HUDEP-2 (cell line): ENCODE data around the gene MVB12B.

Experiments used
- DNase-seq, 76 experiments: peaks; one replicate each; lab custom pipeline; 2025; ENCODE audit not compliant: unreplicated experiment in 76 of 76; lab: John Stamatoyannopoulos, UW

Gene MVB12B

GRCh38 chr9:126302730-126303129, 23.9 kb upstream of the MVB12B start:
- no peak for DNase-seq

- no peak for DNase-seq
These were observed 23.1 kb upstream of the MVB12B start for GRCh38 chr9:126303488-126303887.

- DNase-seq = no peak
These were observed 22.2 kb upstream of the MVB12B start for GRCh38 chr9:126304207-126304970.

DNA sequence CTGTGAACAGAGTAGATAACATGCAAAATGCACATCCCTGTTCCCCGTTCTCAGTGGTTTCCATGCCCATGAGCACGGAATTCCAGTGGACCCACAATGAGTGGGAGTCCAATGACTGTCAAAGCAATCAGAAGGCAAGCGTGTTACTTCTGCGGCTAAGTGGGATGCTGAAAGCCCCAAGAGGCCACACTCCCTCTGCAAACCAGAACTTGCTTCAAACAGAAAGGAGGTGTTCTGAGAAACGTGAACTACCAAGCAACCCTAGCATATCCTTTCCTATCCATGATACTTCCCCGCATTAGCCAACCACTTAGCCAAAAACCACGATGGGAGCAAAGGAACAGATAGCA, 21.7 kb upstream of the MVB12B start:
- no peak for DNase-seq

- DNase-seq = no peak
These were observed 20.5 kb upstream of the MVB12B start for GRCh38 chr9:126306071-126306647.

- no peak for DNase-seq
These were observed 19.1 kb upstream of the MVB12B start for GRCh38 chr9:126307322-126308061.

DNA sequence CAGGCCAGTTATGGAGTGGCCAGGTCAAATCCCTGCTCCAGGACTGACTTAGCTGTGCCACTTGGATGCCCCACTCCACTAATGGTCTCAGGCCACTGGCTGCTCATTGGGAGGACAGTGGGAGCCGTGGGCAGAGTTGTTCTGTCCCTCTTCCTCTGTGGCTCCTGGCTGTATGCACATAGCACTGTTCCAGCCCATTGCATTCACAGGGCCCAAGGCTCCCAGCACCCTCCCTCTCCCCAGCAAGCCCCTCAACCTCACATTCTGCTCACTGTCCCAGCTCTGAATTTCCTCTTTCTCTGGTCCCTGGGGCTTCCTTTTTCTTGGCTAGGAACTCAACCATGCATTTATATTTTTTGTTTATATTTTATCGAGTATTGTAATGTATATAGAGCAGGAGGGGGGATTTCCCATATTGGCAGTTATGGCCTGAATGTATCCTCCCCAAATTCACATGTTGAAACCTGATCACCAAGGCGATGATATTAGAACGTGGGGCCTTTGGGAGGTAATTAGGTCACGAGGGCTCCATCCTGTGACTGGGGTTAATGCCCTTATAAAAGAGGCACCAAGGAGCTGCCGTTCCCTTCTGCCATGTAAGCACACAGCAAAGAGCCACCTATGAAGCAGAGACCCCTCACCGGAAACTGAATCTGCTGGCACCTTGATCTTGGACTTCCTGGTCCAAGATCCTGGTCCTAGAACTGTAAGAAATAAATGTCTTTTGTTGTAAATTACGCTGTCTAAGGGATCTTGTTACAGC, 17.0 kb upstream of the MVB12B start:
- no peak for DNase-seq

- DNase-seq = no peak
These were observed 13.8 kb upstream of the MVB12B start for GRCh38 chr9:126312584-126313551.

GRCh38 chr9:126316085-126316655, 10.5 kb upstream of the MVB12B start:
- no peak for DNase-seq

DNA sequence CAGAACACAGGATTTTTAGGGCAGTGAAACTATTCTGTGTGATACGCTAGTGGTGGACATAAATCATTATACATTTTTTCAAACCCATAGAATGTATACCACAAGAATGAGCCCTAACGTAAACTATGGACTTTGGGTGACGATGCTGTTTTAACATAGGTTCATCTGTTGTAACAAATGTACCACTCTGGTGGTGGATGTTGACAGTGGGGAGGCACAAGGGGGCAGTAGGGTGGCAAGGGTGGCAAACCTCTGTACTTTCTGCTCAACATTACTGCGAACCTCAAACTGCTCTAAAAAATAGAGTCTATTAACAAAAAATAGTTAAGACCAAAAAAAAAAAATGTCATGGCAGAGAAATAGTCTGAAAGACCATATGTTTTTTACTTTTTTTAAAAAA, 9.1 kb upstream of the MVB12B start:
- DNase-seq = no peak

GRCh38 chr9:126318858-126319257, 7.8 kb upstream of the MVB12B start:
- no peak for DNase-seq

GRCh38 chr9:126319671-126320070, 7.0 kb upstream of the MVB12B start:
- DNase-seq = no peak

DNA sequence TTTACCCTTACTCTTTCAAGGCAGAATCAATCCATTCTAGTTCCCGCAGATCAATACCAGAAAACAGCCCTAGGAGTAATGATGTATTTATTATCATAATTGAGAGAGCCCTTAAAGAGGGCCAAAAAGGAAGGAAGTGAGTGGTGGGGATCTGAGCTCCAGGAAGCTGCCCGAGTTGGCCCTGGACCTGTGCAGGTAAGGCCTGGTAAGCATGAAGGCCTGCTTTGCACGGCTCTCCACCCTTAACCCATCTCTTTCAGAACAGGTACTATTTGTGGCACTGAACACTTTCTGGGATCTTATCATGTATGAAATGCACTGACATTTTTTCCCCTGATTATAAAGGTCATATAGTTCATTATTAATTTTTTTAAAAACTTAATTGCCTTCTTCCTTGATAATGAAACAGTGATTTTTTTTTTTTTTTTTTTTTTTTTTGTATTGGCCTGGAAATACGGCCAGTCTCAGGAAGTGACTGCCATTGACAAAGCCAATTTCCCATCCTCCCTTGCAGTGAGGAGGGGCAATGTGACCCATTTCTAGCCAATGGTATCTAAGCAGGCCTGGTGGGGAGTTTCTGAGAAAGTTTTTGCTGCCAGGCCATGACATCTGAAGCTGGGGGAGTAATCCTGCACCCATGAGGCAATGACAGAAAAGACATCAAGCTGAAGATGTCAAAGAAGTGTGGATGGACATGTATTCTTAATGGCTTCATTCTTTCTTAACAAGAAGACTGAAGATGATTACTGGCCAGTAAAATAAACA, 6.3 kb upstream of the MVB12B start:
- no peak for DNase-seq

GRCh38 chr9:126321742-126322141, 4.9 kb upstream of the MVB12B start:
- no peak for DNase-seq

GRCh38 chr9:126325821-126326220, 808 bp upstream of the MVB12B start:
- no peak for DNase-seq

GRCh38 chr9:126327006-126327713, 531 bp downstream of the MVB12B start:
- no peak for DNase-seq

DNA sequence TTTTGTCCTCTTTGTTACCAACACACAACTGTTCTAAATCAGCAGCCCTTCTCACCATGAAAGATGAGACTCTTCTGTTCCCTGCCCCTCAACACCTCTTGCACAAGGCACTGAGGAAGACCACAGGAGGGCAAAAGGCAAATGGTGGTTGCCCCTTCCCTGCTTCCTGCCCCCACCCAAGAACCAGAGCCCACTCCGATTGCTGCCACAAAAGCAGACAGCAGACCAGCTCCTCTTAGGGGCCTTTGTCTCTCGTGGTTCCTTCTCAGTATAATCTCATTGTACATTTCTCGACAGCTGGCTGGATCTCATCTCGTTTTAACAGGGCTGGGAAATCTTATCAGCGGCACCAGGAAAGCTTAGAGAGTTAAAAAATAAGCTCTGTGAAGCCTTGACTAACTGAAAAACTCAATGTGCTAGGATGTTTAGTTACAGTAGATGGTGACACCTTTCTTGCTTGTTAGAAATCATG, 1.1 kb downstream of the MVB12B start:
- DNase-seq = no peak

GRCh38 chr9:126328407-126328806, 1.8 kb downstream of the MVB12B start:
- DNase-seq = no peak
